GM23338 (cell line): Measurements from ENCODE around the gene PGRMC2. TPM values are rescaled to one million over a fixed set of nuclear protein-coding genes. Genes with fewer than 3 reads are reported as not detected.

Source experiments
- ATAC-seq: fragments of 200-7000 bp; cut with Tn5 transposase; 3 replicates; pipeline ENCODE4 v1.9.1; 2020
- DNase-seq: peaks from one replicate; pipeline ENCODE4 v3.0.0-alpha.2; 2015; ENCODE audit warnings: low spot score
- H2AFZ ChIP-seq: fragments of 200-600 bp; sonication (generic); 2 replicates; pipeline ENCODE4 v1.8.0; 2016; ENCODE audit warnings: antibody characterized with exemption, mild to moderate bottlenecking, moderate library complexity
- H3F3A ChIP-seq: fragments of 200-600 bp; sonication (generic); replicated peaks from 2 replicates; pipeline ENCODE4 v1.8.0; 2017; ENCODE audit warnings: antibody characterized with exemption, mixed run types, low read depth
- H3K27ac ChIP-seq: fragments of 200-600 bp; sonication (generic); 2 replicates; pipeline ENCODE4 v1.6.1; 2016; ENCODE audit warnings: low read depth
- H3K27me3 ChIP-seq: fragments of 200-600 bp; sonication (generic); 2 replicates; pipeline ENCODE4 v1.8.0; 2016; ENCODE audit warnings: mild to moderate bottlenecking, mixed run types, moderate library complexity; ENCODE audit not compliant: insufficient read depth
- H3K36me3 ChIP-seq: fragments of 200-600 bp; sonication (generic); 2 replicates; pipeline ENCODE4 v1.8.0; 2016; ENCODE audit warnings: mild to moderate bottlenecking; ENCODE audit not compliant: insufficient read depth
- H3K4me1 ChIP-seq: fragments of 200-600 bp; sonication (generic); 2 replicates; pipeline ENCODE4 v1.8.0; 2016; ENCODE audit warnings: mild to moderate bottlenecking, moderate library complexity; ENCODE audit not compliant: insufficient read depth
- H3K4me2 ChIP-seq: fragments of 200-600 bp; sonication (generic); 2 replicates; pipeline ENCODE4 v1.7.1; 2017; ENCODE audit warnings: mixed run types
- H3K4me3 ChIP-seq: fragments of 200-600 bp; sonication (generic); 2 replicates; pipeline ENCODE4 v1.6.1; 2016; ENCODE audit warnings: mixed run types
- H3K79me2 ChIP-seq: fragments of 200-600 bp; sonication (generic); replicated peaks from 2 replicates; pipeline ENCODE4 v1.8.0; 2017; ENCODE audit warnings: mild to moderate bottlenecking; ENCODE audit not compliant: insufficient read depth
- H3K9me2 ChIP-seq: fragments of 200-600 bp; sonication (generic); 2 replicates; pipeline ENCODE4 v1.8.0; 2017; ENCODE audit not compliant: insufficient read depth
- H4K20me1 ChIP-seq: fragments of 200-600 bp; sonication (generic); replicated peaks from 2 replicates; pipeline ENCODE4 v1.8.0; 2017; ENCODE audit warnings: mild to moderate bottlenecking; ENCODE audit not compliant: insufficient read depth
- H3K27ac Mint-ChIP-seq: 2 replicates; pipeline ENCODE4 v1.8.0; 2020; ENCODE audit warnings: inconsistent platforms, mild to moderate bottlenecking, moderate library complexity, mixed read lengths
- H3K27me3 Mint-ChIP-seq: 3 replicates; pipeline ENCODE4 v1.8.0; 2022; ENCODE audit warnings: low read depth, mild to moderate bottlenecking, moderate library complexity, mixed read lengths, inconsistent platforms; ENCODE audit not compliant: insufficient read depth, poor library complexity
- H3K36me3 Mint-ChIP-seq: 3 replicates; pipeline ENCODE4 v1.8.0; 2021; ENCODE audit warnings: low read depth, mild to moderate bottlenecking, inconsistent platforms, moderate library complexity, mixed read lengths
- H3K4me1 Mint-ChIP-seq: 3 replicates; pipeline ENCODE4 v1.8.0; 2020; ENCODE audit warnings: mild to moderate bottlenecking, inconsistent platforms, mixed read lengths
- H3K4me3 Mint-ChIP-seq: 3 replicates; pipeline ENCODE4 v1.8.0; 2021; ENCODE audit warnings: moderate library complexity, mild to moderate bottlenecking, inconsistent platforms, mixed read lengths
- H3K9me3 Mint-ChIP-seq: 3 replicates; pipeline ENCODE4 v1.8.0; 2020; ENCODE audit warnings: moderate library complexity, mild to moderate bottlenecking, inconsistent platforms, mixed read lengths
- CREB1 ChIP-seq: fragments of 250-450 bp; sonication (Bioruptor Pico); IDR thresholded peaks from 2 replicates; pipeline ENCODE4 v1.5.0; 2020; ENCODE audit warnings: low read depth, mild to moderate bottlenecking, moderate library complexity
- CTCF ChIP-seq, 2 experiments: fragments of 200-600 bp in 1 of 2; sonication (generic) in 1 of 2; conservative IDR thresholded peaks; 2 replicates each; pipeline versions ENCODE4 v1.5.1 to v1.6.1; 2016 to 2017; ENCODE audit warnings: antibody characterized with exemption in 2 of 2, low read depth in 2 of 2, mild to moderate bottlenecking in 2 of 2, moderate library complexity in 1 of 2
- EZH2 ChIP-seq: fragments of 200-600 bp; sonication (generic); IDR thresholded peaks from one replicate; pipeline ENCODE4 v1.8.0; 2017; ENCODE audit warnings: antibody characterized with exemption, mild to moderate bottlenecking, low read depth; ENCODE audit not compliant: unreplicated experiment
- EZH2phosphoT487 ChIP-seq: fragments of 200-600 bp; sonication (generic); IDR thresholded peaks from one replicate; pipeline ENCODE4 v1.8.1; 2018; ENCODE audit warnings: antibody characterized with exemption; ENCODE audit not compliant: unreplicated experiment
- JUNB ChIP-seq: IDR thresholded peaks from one replicate; pipeline ENCODE4 v1.6.1; 2016; ENCODE audit warnings: antibody characterized with exemption; ENCODE audit not compliant: unreplicated experiment
- NANOG ChIP-seq: IDR thresholded peaks from 2 replicates; pipeline ENCODE4 v1.6.1; 2016; ENCODE audit warnings: antibody characterized with exemption, borderline replicate concordance
- POLR2AphosphoS5 ChIP-seq: IDR thresholded peaks from 2 replicates; pipeline ENCODE4 v1.6.1; 2016; ENCODE audit warnings: antibody characterized with exemption, low read depth
- REST ChIP-seq: IDR thresholded peaks from one replicate; pipeline ENCODE4 v1.6.1; 2018; ENCODE audit warnings: antibody characterized with exemption; ENCODE audit not compliant: unreplicated experiment
- STAT1 ChIP-seq: IDR thresholded peaks from one replicate; pipeline ENCODE4 v1.6.1; 2016; ENCODE audit warnings: antibody characterized with exemption; ENCODE audit not compliant: unreplicated experiment
- ZNF114 ChIP-seq: fragments of 250-450 bp; sonication (Bioruptor Pico); IDR thresholded peaks from 2 replicates; pipeline ENCODE4 v1.5.0; 2020; ENCODE audit warnings: mild to moderate bottlenecking, moderate library complexity
- ZNF331 ChIP-seq: fragments of 250-450 bp; sonication (Bioruptor Pico); IDR thresholded peaks from 2 replicates; pipeline ENCODE4 v1.5.0; 2020; ENCODE audit warnings: low read depth, mild to moderate bottlenecking, moderate library complexity
- polyA plus RNA-seq: library from polyadenylated mRNA; unstranded; fragments of >200 nt; fragmentation: Nextera tagmentation; extraction: Ambion mirVana; gene quantifications from 2 replicates; pipeline ENCODE4 v1.2.1, GENCODE V29; 2016
- total RNA-seq: library from RNA; depleted of rRNA; stranded (reverse); fragments of >200 nt; shearing (Covaris generic); gene quantifications from 2 replicates; pipeline ENCODE4 v1.2.3, GENCODE V29; 2014
- TF ChIP-seq, protein P1 (sequence below): fragments of 250-450 bp; sonication (Bioruptor Pico); IDR thresholded peaks from 2 replicates; pipeline ENCODE4 v1.5.0; 2020; ENCODE audit warnings: mild to moderate bottlenecking, moderate library complexity
- TF ChIP-seq, protein P2 (sequence below): IDR thresholded peaks from 2 replicates; pipeline ENCODE4 v1.6.1; 2016; ENCODE audit warnings: antibody characterized with exemption

PGRMC2 gene
- total and polyA plus RNA-seq, 2 experiments from 2014 or later = 40.2 to 61.9 TPM

GRCh38 chr4:128298852-128299251, 11.2 kb upstream of the PGRMC2 start:
- Histone ChIP-seq H3K4me3 (no peak overlapping the region), H3K27ac (no peak overlapping the region), H2AFZ (no peak overlapping the region), H4K20me1 (no peaks in the 10 kb centered on the region), H3K4me2 (no peak overlapping the region), H3F3A (no peaks in the 10 kb centered on the region), H3K9me2 (no peaks in the 10 kb centered on the region), H3K79me2 (no peaks in the 10 kb centered on the region), H3K4me1 (no peaks in the 10 kb centered on the region), H3K27me3 (no peaks in the 10 kb centered on the region), H3K36me3 (no peaks in the 10 kb centered on the region)
- DNase-seq = no peak
- no peak for ATAC-seq
- Mint-ChIP-seq H3K9me3 (no peaks in the 10 kb centered on the region), H3K4me1 (peaks cover 4% of the 10 kb centered on the region; the same call in 2 of the 3 replicates), H3K27me3 (peaks cover 1% of the 10 kb centered on the region), H3K27ac (no peak overlapping the region), H3K36me3 (no peaks in the 10 kb centered on the region; the same call in 2 of the 3 replicates), H3K4me3 (no peak overlapping the region)
- TF ChIP-seq JUNB = no peak
- no peak for TF ChIP-seq CTCF (conservative IDR thresholded peaks at IDR 0.05; ENCODE audit: low read depth in 2 of 2)
- no peak for TF ChIP-seq EZH2
- no peak for TF ChIP-seq ZNF331 (CRISPR knock-in tag)
- no peak for TF ChIP-seq EZH2phosphoT487
- TF ChIP-seq POLR2AphosphoS5 = no peak
- no peak for TF ChIP-seq REST
- TF ChIP-seq STAT1 = no peak
- TF ChIP-seq NANOG = no peak
- TF ChIP-seq, protein P1, sequence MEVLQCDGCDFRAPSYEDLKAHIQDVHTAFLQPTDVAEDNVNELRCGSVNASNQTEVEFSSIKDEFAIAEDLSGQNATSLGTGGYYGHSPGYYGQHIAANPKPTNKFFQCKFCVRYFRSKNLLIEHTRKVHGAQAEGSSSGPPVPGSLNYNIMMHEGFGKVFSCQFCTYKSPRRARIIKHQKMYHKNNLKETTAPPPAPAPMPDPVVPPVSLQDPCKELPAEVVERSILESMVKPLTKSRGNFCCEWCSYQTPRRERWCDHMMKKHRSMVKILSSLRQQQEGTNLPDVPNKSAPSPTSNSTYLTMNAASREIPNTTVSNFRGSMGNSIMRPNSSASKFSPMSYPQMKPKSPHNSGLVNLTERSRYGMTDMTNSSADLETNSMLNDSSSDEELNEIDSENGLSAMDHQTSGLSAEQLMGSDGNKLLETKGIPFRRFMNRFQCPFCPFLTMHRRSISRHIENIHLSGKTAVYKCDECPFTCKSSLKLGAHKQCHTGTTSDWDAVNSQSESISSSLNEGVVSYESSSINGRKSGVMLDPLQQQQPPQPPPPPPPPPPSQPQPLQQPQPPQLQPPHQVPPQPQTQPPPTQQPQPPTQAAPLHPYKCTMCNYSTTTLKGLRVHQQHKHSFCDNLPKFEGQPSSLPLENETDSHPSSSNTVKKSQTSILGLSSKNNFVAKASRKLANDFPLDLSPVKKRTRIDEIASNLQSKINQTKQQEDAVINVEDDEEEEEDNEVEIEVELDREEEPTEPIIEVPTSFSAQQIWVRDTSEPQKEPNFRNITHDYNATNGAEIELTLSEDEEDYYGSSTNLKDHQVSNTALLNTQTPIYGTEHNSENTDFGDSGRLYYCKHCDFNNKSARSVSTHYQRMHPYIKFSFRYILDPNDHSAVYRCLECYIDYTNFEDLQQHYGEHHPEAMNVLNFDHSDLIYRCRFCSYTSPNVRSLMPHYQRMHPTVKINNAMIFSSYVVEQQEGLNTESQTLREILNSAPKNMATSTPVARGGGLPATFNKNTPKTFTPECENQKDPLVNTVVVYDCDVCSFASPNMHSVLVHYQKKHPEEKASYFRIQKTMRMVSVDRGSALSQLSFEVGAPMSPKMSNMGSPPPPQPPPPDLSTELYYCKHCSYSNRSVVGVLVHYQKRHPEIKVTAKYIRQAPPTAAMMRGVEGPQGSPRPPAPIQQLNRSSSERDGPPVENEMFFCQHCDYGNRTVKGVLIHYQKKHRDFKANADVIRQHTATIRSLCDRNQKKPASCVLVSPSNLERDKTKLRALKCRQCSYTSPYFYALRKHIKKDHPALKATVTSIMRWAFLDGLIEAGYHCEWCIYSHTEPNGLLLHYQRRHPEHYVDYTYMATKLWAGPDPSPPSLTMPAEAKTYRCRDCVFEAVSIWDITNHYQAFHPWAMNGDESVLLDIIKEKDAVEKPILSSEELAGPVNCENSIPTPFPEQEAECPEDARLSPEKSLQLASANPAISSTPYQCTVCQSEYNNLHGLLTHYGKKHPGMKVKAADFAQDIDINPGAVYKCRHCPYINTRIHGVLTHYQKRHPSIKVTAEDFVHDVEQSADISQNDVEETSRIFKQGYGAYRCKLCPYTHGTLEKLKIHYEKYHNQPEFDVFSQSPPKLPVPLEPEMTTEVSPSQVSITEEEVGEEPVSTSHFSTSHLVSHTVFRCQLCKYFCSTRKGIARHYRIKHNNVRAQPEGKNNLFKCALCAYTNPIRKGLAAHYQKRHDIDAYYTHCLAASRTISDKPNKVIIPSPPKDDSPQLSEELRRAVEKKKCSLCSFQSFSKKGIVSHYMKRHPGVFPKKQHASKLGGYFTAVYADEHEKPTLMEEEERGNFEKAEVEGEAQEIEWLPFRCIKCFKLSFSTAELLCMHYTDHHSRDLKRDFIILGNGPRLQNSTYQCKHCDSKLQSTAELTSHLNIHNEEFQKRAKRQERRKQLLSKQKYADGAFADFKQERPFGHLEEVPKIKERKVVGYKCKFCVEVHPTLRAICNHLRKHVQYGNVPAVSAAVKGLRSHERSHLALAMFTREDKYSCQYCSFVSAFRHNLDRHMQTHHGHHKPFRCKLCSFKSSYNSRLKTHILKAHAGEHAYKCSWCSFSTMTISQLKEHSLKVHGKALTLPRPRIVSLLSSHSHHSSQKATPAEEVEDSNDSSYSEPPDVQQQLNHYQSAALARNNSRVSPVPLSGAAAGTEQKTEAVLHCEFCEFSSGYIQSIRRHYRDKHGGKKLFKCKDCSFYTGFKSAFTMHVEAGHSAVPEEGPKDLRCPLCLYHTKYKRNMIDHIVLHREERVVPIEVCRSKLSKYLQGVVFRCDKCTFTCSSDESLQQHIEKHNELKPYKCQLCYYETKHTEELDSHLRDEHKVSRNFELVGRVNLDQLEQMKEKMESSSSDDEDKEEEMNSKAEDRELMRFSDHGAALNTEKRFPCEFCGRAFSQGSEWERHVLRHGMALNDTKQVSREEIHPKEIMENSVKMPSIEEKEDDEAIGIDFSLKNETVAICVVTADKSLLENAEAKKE = no peak
- TF ChIP-seq CREB1 (CRISPR knock-in tag) = no peak
- TF ChIP-seq, protein P2, sequence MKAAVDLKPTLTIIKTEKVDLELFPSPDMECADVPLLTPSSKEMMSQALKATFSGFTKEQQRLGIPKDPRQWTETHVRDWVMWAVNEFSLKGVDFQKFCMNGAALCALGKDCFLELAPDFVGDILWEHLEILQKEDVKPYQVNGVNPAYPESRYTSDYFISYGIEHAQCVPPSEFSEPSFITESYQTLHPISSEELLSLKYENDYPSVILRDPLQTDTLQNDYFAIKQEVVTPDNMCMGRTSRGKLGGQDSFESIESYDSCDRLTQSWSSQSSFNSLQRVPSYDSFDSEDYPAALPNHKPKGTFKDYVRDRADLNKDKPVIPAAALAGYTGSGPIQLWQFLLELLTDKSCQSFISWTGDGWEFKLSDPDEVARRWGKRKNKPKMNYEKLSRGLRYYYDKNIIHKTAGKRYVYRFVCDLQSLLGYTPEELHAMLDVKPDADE = no peak
- no peak for TF ChIP-seq ZNF114 (CRISPR knock-in tag)
